GM21529 (cell line): ENCODE measurements around the gene PDCL2.
"Not testable (repeated sequence)": the region's sequence is repeated elsewhere in the genome, so short reads cannot be mapped to it uniquely, and the experiment has no call there.

Source experiments
- ATAC-seq: cut with Tn5 transposase; IDR thresholded peaks from one replicate; pipeline ENCODE4 v1.9.1; 2021; ENCODE audit not compliant: unreplicated experiment

The PDCL2 gene

GRCh38 chr4:55598641-55599040, 6.6 kb upstream of the PDCL2 start:
- no peak for ATAC-seq

- no peak for ATAC-seq
Measured at GRCh38 chr4:55588160-55588559, 3.9 kb downstream of the PDCL2 start.

- not testable (repeated sequence) for ATAC-seq
Measured at GRCh38 chr4:55582773-55583172, 9.3 kb downstream of the PDCL2 start.

GRCh38 chr4:55578341-55579010, 13.6 kb downstream of the PDCL2 start:
- ATAC-seq, result no peak

- ATAC-seq, result no peak
Measured at GRCh38 chr4:55575513-55575912, 16.5 kb downstream of the PDCL2 start.

- no peak for ATAC-seq
Measured at GRCh38 chr4:55574252-55574651, 17.8 kb downstream of the PDCL2 start.

- no peak for ATAC-seq
Measured at GRCh38 chr4:55571806-55572205, 20.2 kb downstream of the PDCL2 start.

GRCh38 chr4:55568905-55569504, 23.0 kb downstream of the PDCL2 start:
- peak; percentile 78 for ATAC-seq

GRCh38 chr4:55561889-55562288, 30.2 kb downstream of the PDCL2 start:
- ATAC-seq, result peak; percentile 99

- ATAC-seq, result no peak
Measured at GRCh38 chr4:55560096-55560495, 31.9 kb downstream of the PDCL2 start.

GRCh38 chr4:55554453-55555030, 37.5 kb downstream of the PDCL2 start:
- ATAC-seq, result peak; percentile 38

GRCh38 chr4:55553441-55554201, 38.4 kb downstream of the PDCL2 start:
- peak; percentile 71 for ATAC-seq

- not testable (repeated sequence) for ATAC-seq
Measured at GRCh38 chr4:55551964-55552363, 40.1 kb downstream of the PDCL2 start.

- no peak for ATAC-seq
Measured at GRCh38 chr4:55549888-55550287, 42.2 kb downstream of the PDCL2 start.

GRCh38 chr4:55547918-55548317, 44.1 kb downstream of the PDCL2 start:
- no peak for ATAC-seq

- no peak for ATAC-seq
Measured at GRCh38 chr4:55547466-55547770, 44.6 kb downstream of the PDCL2 start.

GRCh38 chr4:55546756-55547465, 45.1 kb downstream of the PDCL2 start, which contains the start of gene CLOCK:
TSS of gene CLOCK (minus strand) at chr4:55546909. CDS start at chr4:55482785, 64,124 bp downstream.
- peak; percentile 71 for ATAC-seq

GRCh38 chr4:55546506-55546755, 45.6 kb downstream of the PDCL2 start:
- ATAC-seq, result peak; percentile 45

GRCh38 chr4:55545641-55546505, 46.2 kb downstream of the PDCL2 start:
- peak; percentile 47 for ATAC-seq

GRCh38 chr4:55545151-55545550, 46.9 kb downstream of the PDCL2 start:
- ATAC-seq, result no peak
